ENCODE measurements around the gene ARPC5L.

The ARPC5L gene

DNA sequence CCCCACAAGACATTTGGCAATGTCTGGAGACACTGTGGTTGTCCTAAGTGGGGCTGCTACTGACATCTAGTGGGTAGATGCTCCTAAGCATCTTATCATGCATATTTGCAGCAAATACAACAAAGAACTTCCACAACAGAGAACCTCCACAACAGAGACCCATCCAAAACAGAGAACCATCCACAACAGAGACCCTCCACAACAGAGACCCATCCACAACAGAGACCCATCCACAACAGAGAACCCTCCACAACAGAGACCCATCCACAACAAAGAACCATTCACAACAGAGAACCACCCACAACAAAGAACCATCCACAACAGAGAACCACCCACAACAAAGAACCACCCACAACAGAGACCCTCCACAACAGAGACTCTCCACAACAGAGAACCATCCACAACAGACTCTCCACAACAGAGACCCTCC lies 32.8 kb downstream of the ARPC5L start:
- DNase-seq (ENCODE audit: low spot score) = no peak
- H3K27ac ChIP-seq = no peak overlapping the region
- no peak overlapping the region for H3K4me3 ChIP-seq
- TF ChIP-seq CTCF (IDR thresholded peaks at IDR 0.05) = no peak

DNA sequence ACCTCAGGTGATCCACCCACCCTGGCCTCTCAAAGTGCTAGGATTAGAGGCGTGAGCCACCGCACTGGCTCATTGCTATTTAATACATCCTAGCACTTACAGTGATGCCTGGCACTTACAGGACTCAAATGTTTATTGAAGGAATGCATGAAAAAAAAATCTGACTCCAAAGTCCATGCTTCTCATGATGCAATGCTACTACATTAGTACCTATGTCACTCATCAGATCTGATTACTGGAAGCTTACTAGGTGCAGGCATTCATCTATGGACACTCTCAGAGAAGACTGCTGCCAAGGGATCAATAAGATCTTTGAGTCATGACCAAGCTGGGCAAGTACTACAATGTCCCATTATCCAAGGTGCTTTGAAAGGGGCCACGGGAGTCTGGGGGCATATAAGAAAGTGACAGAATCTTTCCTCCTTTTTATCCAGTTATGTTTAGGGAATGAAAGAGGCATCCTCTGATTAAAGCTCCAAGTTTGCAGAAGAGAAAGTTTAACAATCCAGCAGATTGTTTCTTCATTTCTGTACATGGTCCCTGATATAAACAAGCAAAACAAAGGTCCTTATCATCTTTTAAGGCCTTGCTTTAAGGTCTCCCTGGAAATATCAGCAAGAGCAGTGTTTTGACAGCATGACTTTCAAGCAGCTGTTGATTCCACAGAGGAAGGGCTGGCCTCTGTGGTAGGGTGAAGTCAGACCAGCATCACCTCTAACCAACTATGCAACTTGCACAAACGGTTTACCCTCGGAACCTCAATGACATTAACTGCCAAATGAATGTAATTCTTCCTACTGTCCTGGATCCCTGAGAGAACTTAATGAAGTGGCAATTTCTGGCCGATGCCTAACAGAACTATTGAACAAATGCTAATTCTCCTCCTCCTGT lies 35.9 kb downstream of the ARPC5L start:
- TF ChIP-seq CTCF (IDR thresholded peaks at IDR 0.05) = no peak
- DNase-seq (ENCODE audit: low spot score) = no peak
- H3K4me3 ChIP-seq = no peak overlapping the region
- H3K27ac ChIP-seq = no peak overlapping the region

- no peak for TF ChIP-seq CTCF (IDR thresholded peaks at IDR 0.05)
- no peak for DNase-seq (ENCODE audit: low spot score)
- Histone ChIP-seq H3K27ac (no peak overlapping the region), H3K4me3 (no peak overlapping the region)
Measured at GRCh38 chr9:124899845-124900244, 37.9 kb downstream of the ARPC5L start.

DNA sequence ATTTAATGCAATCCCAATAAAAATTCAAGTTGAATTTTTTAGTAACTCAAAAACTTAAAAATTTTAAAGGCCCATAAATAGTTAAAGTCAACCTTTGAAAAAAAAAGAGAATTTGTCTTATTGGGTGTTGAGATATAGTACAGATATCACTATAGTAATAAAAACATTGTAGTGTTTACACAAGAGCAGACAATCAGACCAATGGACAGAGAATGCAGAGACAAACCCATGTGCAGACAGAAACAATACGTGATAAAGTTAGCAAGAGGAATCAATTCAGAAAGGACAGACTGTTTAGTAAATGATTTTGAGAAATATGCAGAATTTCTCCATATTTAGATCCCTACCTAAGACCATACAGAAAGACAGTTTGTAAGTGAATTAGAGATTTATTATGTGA lies 45.0 kb downstream of the ARPC5L start:
- no peak for DNase-seq (ENCODE audit: low spot score)
- no peak for TF ChIP-seq CTCF (IDR thresholded peaks at IDR 0.05)
- no peak overlapping the region for H3K4me3 ChIP-seq
- H3K27ac ChIP-seq = no peak overlapping the region

- TF ChIP-seq CTCF (IDR thresholded peaks at IDR 0.05) = no peak
Measured at GRCh38 chr9:124908098-124908497, 46.2 kb downstream of the ARPC5L start.

DNA sequence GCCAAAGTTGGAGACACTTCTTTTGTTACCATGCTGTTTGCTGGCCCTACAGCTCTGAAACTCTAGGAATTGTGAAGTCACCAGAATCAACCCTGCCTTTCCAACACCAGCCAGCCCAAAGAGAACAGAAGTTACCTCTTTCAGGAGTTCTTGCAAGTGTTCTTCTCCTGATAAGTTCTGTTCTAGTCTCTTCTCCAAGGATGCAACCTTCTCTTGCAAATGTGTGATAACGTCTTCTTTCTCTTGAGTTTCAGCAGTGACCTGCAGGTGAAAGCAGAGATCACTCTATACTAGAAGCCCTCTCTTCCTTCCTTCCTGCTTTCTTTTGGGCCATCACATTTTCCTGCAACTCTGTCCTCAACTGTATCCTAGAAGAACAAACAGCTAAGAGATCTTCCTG lies 49.8 kb downstream of the ARPC5L start:
- H3K4me3 ChIP-seq = no peak overlapping the region
- DNase-seq (ENCODE audit: low spot score) = no peak
- no peak for TF ChIP-seq CTCF (IDR thresholded peaks at IDR 0.05)
- H3K27ac ChIP-seq = no peak overlapping the region

More at GRCh38 chr9:124908098-124908497, 46.2 kb downstream of the ARPC5L start:
- H3K4me3 ChIP-seq = no peak overlapping the region
- no peak for DNase-seq (ENCODE audit: low spot score)
- no peak overlapping the region for H3K27ac ChIP-seq

- TF ChIP-seq CTCF (IDR thresholded peaks at IDR 0.05) = no peak
- no peak for DNase-seq (ENCODE audit: low spot score)
- no peak overlapping the region for H3K27ac ChIP-seq
Measured at GRCh38 chr9:124913378-124913777, 51.4 kb downstream of the ARPC5L start.

More at GRCh38 chr9:124913378-124913777, 51.4 kb downstream of the ARPC5L start:
- H3K4me3 ChIP-seq = no peak overlapping the region
